CD4-positive, alpha-beta T cell (primary cell): ENCODE data around the gene CSF1. TPM values are rescaled to one million over a fixed set of nuclear protein-coding genes. Genes with fewer than 3 reads are reported as not detected.

Experiments
- ATAC-seq: fragments of 200-7000 bp; cut with Tn5 transposase; one replicate; pipeline ENCODE4 v1.10.0; 2022; ENCODE audit warnings: mild to moderate bottlenecking; ENCODE audit not compliant: poor library complexity
- CTCF ChIA-PET: fragments of 350-600 bp; sonication (Branson Sonifier 250); formaldehyde crosslinking; loops from one replicate; lab custom pipeline; 2021; ENCODE audit warnings: antibody characterized with exemption, inconsistent platforms; lab: Charles Lee
- POLR2A ChIA-PET: fragments of 350-600 bp; sonication (Branson Sonifier 250); formaldehyde crosslinking; loops from one replicate; lab custom pipeline; 2021; ENCODE audit warnings: antibody characterized with exemption, inconsistent platforms; lab: Charles Lee
- DNase-seq, 14 experiments: peaks; one replicate each; pipeline ENCODE4 v3.0.0-alpha.2; 2013 to 2020; ENCODE audit warnings: mixed read lengths in 2 of 14
- H3K27ac ChIP-seq, 2 donors: one replicate each; pipeline versions ENCODE4 v1.5.1 to v1.7.0; 2013; ENCODE audit warnings: low read length in 2 of 2, low read depth in 1 of 2, mild to moderate bottlenecking in 1 of 2
- H3K27me3 ChIP-seq, 2 experiments: 1 replicate in 1 of 2; 2 replicates in 1 of 2; pipeline versions ENCODE4 v1.6.1 to v1.7.0; 2013; ENCODE audit warnings: low read length in 2 of 2, control low read depth in 1 of 2, mild to moderate bottlenecking in 1 of 2, moderate library complexity in 1 of 2; ENCODE audit not compliant: insufficient read depth in 2 of 2, control insufficient read depth in 1 of 2
- H3K36me3 ChIP-seq: one replicate; pipeline ENCODE4 v1.6.1; 2013; ENCODE audit warnings: low read length, control low read depth; ENCODE audit not compliant: insufficient read depth
- H3K4me1 ChIP-seq: one replicate; pipeline ENCODE4 v1.6.1; 2013; ENCODE audit warnings: low read length, control low read depth; ENCODE audit not compliant: insufficient read depth
- H3K4me3 ChIP-seq: one replicate; pipeline ENCODE4 v1.5.1; 2013; ENCODE audit warnings: mild to moderate bottlenecking, low read length, moderate library complexity
- H3K9me3 ChIP-seq, 2 experiments: 1 replicate in 1 of 2; 2 replicates in 1 of 2; pipeline versions ENCODE4 v1.6.1 to v1.7.0; 2013; ENCODE audit warnings: low read length in 2 of 2, mild to moderate bottlenecking in 2 of 2, control low read depth in 1 of 2, moderate library complexity in 1 of 2; ENCODE audit not compliant: control insufficient read depth in 1 of 2, insufficient read depth in 1 of 2
- H3K27ac Mint-ChIP-seq: one replicate; pipeline ENCODE4 v1.8.0; 2020; ENCODE audit warnings: mixed read lengths
- H3K27me3 Mint-ChIP-seq: one replicate; pipeline ENCODE4 v1.8.0; 2021; ENCODE audit warnings: mixed read lengths
- H3K36me3 Mint-ChIP-seq: one replicate; pipeline ENCODE4 v1.8.0; 2021; ENCODE audit warnings: low read depth, mixed read lengths
- H3K4me1 Mint-ChIP-seq: one replicate; pipeline ENCODE4 v1.8.0; 2021; ENCODE audit warnings: low read depth, mixed read lengths
- H3K4me3 Mint-ChIP-seq: one replicate; pipeline ENCODE4 v1.8.0; 2020; ENCODE audit warnings: mild to moderate bottlenecking, mixed read lengths
- H3K9me3 Mint-ChIP-seq: one replicate; pipeline ENCODE4 v1.8.0; 2020; ENCODE audit warnings: mixed read lengths
- intact Hi-C, 2 experiments: fragments of 100-400 bp; cut with DNase I in 1 of 2; cut with micrococcal nuclease in 1 of 2; formaldehyde crosslinking; loops; one replicate each; pipeline versions ENCODE4 v1.15.1 to v1.9.0; 2023 to 2025; cut with DNase I, micrococcal nuclease
- total RNA-seq, 174 experiments: library from RNA in 2 of 174; stranded (reverse) in 2 of 174; gene quantifications; one replicate each; pipeline ENCODE4 v1.2.3 and lab custom pipeline; 2021 to 2026
- TF ChIP-seq, protein P1 (sequence below): fragments of 200-600 bp; IDR thresholded peaks from one replicate; pipeline ENCODE4 v1.8.0; 2022; ENCODE audit warnings: antibody characterized with exemption, mild to moderate bottlenecking

CSF1 gene
- total RNA-seq, 2 experiments from 2014 or later = 6.5 to 6.7 TPM

DNA sequence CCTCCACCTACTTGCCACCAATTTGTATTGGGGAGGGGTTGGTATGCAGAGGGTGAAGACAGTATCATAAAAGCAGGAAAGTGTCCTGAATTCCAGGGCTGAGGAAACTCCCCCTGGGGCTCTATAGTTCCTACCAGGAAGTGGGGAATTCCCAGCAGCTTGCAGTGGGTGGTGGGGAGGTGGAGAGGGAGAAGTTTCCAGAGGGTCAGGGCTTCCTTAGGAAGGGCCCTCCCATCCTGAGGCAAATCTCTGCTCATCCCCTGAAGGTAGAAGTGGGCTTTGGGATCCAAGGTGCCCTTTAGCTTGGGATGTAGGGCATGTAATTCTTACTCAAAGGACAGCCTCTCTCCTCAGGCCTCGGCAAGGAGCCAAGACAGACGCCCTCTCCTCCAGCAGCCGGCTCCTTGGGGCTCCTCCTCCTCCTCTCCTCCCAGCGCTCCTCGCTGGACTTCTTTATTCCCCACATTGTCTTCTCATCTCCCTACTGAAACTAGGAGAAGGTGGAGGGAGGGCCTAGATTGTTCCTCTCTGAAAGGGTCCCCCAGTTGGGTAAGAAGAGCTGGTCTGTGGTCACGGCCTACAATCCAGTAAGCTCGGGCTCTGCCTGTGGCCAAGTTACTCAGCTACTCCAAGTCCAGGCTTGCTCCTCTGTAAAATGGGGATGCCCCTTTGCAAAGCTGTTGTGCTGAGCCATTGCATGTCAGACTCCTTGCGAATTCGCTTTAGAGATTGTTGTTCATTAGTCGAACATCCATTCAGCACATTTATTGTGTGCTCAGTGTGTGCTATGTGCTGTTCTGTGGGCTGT lies 17.9 kb upstream of the CSF1 start:
- H3K27ac Mint-ChIP-seq = no peak overlapping the region
- POLR2A ChIA-PET = no interaction called here
- no peaks in the 10 kb centered on the region for H3K9me3 Mint-ChIP-seq
- Histone ChIP-seq H3K4me1 (peaks cover 22% of the 10 kb centered on the region), H3K9me3 (no peaks in the 10 kb centered on the region), H3K27ac (no peak overlapping the region), H3K27me3 (no peaks in the 10 kb centered on the region), H3K36me3 (no peaks in the 10 kb centered on the region), H3K4me3 (no peak overlapping the region)
- CTCF ChIA-PET = interaction anchor here (1.5 kb wide), 1 partner anchor 104 kb away, joined by 3 read pairs; no protein-coding TSS in a partner anchor
- H3K4me3 Mint-ChIP-seq = no peak overlapping the region
- intact Hi-C loops = no loop called here
- no peaks in the 10 kb centered on the region for H3K4me1 Mint-ChIP-seq
- no peaks in the 10 kb centered on the region for H3K27me3 Mint-ChIP-seq
- TF ChIP-seq, protein P1, sequence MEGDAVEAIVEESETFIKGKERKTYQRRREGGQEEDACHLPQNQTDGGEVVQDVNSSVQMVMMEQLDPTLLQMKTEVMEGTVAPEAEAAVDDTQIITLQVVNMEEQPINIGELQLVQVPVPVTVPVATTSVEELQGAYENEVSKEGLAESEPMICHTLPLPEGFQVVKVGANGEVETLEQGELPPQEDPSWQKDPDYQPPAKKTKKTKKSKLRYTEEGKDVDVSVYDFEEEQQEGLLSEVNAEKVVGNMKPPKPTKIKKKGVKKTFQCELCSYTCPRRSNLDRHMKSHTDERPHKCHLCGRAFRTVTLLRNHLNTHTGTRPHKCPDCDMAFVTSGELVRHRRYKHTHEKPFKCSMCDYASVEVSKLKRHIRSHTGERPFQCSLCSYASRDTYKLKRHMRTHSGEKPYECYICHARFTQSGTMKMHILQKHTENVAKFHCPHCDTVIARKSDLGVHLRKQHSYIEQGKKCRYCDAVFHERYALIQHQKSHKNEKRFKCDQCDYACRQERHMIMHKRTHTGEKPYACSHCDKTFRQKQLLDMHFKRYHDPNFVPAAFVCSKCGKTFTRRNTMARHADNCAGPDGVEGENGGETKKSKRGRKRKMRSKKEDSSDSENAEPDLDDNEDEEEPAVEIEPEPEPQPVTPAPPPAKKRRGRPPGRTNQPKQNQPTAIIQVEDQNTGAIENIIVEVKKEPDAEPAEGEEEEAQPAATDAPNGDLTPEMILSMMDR = no peak
- H3K36me3 Mint-ChIP-seq = no peaks in the 10 kb centered on the region
- no peak for ATAC-seq
- no peak for DNase-seq

DNA sequence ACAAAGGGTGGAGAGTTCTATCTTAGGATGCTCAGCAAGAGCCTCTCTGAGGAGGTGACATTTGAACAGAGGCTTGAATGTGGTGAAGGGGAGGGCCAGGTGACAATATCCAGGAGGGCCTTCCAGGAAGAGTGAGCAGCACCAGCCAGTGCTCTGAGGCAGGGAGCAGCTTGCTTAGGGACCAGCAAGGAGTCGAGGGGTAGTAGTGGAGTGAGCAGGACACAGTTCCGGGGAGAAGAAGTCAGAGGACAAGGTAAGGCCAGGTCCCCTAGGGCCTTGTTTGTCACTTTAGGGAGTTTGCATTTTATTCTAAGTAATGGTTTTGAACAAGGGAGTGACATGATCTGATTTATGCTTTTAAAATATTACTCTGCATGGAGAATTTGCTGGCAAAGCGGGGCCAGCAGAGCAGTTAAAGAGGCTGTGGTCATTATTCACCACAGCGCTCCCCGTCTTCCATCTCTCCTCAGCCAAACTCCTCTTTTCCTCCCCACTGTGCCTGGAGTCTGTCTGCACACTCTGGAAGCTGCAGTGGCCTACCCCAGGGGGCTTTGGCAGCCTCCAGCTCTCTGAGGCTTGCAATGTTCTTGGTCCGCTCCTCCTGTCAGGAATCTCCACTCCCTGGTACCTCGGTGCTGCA lies 17.0 kb upstream of the CSF1 start:
- H3K36me3 ChIP-seq = no peaks in the 10 kb centered on the region
- intact Hi-C loops = no loop called here
- no peak overlapping the region for H3K4me3 Mint-ChIP-seq
- no peaks in the 10 kb centered on the region for H3K27me3 ChIP-seq
- H3K27ac Mint-ChIP-seq = no peak overlapping the region
- ChIA-PET POLR2A (no interaction called here), CTCF (no interaction called here)
- H3K4me3 ChIP-seq = no peak overlapping the region
- no peaks in the 10 kb centered on the region for H3K9me3 Mint-ChIP-seq
- H3K4me1 Mint-ChIP-seq = no peaks in the 10 kb centered on the region
- no peak for ATAC-seq
- no peak overlapping the region for H3K27ac ChIP-seq
- H3K36me3 Mint-ChIP-seq = no peaks in the 10 kb centered on the region
- H3K4me1 ChIP-seq = peaks cover 22% of the 10 kb centered on the region
- no peaks in the 10 kb centered on the region for H3K27me3 Mint-ChIP-seq
- no peak for DNase-seq
- TF ChIP-seq, protein P1 = no peak
- H3K9me3 ChIP-seq = no peaks in the 10 kb centered on the region

DNA sequence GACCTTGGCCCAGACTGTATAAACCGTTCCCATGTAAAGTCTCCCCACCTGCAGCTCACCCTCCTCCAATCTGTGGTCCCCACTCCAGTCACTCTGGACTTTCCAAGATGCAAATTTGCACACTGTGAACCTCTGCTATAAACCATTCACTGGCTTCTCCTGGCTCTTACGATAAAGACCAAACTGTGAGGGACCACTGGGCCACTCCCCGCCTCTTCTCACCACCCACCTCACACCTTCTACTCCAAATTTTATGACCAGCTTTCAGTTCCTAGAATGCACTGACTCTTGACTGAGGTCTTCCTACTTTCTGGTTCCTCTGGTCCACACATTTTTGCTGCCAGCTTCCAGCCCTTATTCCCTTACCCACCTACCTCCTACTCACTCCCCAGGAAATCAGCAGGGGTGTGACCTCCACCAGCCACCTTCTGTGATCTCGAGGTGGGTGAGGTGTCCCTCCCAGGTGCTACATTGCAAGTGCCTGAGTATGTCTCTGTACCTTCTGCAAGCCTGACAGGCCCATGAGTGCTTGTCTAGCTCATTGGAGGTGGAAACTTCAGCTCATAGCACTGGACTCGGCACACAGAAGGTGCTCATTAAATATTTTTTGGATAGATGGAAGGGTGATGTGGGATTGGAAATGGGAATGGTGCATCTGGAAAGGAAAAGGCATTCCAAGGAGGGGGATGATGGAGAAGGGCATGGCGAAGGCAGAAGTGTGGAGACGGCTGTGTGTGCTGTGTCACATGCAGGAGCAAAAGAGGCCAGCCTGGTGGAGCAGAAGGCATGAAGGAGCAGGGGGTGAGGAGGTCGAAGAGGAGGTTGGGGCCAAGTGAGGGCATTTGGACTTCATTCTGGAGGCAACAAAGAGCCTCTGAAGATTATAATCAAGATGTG lies 15.6 kb upstream of the CSF1 start:
- Mint-ChIP-seq H3K36me3 (no peaks in the 10 kb centered on the region), H3K27ac (no peak overlapping the region), H3K4me1 (no peaks in the 10 kb centered on the region), H3K27me3 (no peaks in the 10 kb centered on the region), H3K4me3 (no peak overlapping the region), H3K9me3 (no peaks in the 10 kb centered on the region)
- ChIA-PET POLR2A (interaction anchor here (0.8 kb wide), 1 partner anchor 9 kb away, joined by 3 read pairs; no protein-coding TSS in a partner anchor), CTCF (no interaction called here)
- no peak for ATAC-seq
- H3K4me1 ChIP-seq = peaks cover 25% of the 10 kb centered on the region
- no peaks in the 10 kb centered on the region for H3K27me3 ChIP-seq
- TF ChIP-seq, protein P1 = no peak
- intact Hi-C loops = no loop called here
- H3K9me3 ChIP-seq = no peaks in the 10 kb centered on the region
- no peak for DNase-seq
- no peak overlapping the region for H3K27ac ChIP-seq
- H3K36me3 ChIP-seq = no peaks in the 10 kb centered on the region
- no peak overlapping the region for H3K4me3 ChIP-seq
